HG03439 (cell line): ENCODE measurements around the gene MARCHF10.
"Not testable (repeated sequence)": the region's sequence is repeated elsewhere in the genome, so short reads cannot be mapped to it uniquely, and the experiment has no call there.

Experiments
- ATAC-seq: cut with Tn5 transposase; IDR thresholded peaks from one replicate; pipeline ENCODE4 v1.9.1; 2021; ENCODE audit warnings: mild to moderate bottlenecking, moderate library complexity; ENCODE audit not compliant: unreplicated experiment

The MARCHF10 gene

DNA sequence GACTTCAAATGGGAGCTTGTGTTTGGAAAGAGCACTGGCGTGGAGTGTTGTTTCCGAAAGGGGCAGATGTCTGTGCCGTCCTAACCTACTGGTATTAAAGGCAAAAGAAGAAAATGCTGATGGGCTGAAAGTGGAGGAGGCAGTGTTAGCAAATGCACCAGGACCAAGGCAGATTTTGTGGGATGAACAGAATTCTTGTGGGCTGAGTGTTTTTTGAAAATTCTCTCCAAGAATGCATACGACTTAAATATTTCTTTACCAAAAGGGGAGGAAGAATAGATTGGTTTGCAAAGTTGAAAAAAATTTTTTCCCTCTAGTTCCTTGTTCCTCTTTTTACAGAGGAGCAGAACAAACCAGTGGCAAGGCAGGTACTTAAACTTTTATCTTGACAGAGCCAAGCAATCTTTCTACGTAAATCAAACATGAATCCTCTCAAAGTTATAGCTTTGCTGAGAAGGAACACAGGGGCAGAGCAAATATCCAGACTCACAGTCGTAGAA lies 16.8 kb downstream of the MARCHF10 start:
- no peak for ATAC-seq

DNA sequence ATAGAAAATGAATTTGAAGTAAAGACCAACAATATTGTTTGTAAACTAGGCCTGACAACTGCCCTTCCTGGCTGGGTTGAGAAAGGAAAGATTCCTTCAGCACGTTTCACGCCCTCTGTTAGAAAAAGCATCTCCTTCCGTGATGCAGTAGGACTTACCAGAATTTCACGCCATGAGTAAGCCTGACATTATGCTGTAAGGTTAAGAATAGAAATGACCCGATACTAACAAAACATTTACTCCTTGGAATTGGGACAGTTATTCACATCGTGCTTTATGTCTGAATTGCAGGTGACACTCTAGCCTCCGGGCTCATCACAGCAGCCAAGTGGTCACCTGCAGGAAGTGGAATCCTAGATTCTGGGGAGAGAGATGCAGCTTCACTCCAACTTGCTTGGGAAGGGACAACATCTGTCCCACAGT lies 17.5 kb downstream of the MARCHF10 start:
- no peak for ATAC-seq

DNA sequence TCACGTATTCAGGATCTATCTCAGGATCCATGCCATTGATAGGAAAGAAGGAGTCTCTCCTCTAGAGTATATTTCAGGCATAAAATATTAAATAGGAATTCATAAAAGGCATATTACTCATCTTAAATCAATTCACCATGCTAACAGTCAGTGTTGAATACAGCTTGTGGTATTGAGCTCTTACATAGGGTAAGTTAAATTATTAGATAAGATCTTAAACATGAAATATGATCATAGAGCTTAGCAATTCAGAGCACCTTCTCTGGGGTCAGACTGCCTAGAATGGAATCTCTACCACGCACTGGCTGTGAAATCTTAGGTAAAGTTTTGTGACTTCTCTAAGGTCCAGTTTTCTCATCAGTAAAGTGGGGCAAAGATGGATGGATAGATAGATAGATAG lies 20.7 kb downstream of the MARCHF10 start:
- no peak for ATAC-seq

DNA sequence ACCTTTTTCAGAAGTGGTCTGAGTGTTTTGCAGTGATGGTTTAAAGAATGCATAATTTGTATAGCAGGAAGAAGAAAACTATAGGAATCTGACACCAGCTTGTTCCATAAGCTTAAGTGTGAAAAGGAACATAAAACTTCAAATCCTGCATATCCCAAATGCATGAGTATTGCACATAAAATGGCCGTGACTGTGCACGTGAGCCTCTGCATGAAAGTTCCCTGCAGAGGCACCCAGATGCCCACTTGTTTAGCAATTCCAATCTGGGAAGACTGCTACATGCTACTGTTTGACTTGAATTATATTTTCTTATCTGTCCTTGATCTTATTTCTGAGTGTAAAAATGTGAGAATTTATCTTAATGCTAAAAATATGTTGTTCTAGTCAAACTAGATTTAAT lies 21.5 kb downstream of the MARCHF10 start:
- no peak for ATAC-seq

DNA sequence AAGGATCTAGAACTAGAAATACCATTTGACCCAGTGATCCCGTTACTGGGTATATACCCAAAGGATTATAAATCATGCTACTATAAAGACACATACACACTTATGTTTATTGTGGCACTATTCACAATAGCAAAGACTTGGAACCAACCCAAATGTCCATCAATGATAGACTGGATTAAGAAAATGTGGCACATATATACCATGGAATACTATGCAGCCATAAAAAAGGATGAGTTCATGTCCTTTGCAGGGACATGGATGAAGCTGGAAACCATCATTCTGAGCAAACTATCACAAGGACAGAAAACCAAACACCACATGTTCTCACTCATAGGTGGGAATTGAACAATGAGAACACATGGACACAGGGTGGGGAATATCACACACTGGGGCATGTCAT lies 22.1 kb downstream of the MARCHF10 start:
- ATAC-seq = not testable (repeated sequence)

DNA sequence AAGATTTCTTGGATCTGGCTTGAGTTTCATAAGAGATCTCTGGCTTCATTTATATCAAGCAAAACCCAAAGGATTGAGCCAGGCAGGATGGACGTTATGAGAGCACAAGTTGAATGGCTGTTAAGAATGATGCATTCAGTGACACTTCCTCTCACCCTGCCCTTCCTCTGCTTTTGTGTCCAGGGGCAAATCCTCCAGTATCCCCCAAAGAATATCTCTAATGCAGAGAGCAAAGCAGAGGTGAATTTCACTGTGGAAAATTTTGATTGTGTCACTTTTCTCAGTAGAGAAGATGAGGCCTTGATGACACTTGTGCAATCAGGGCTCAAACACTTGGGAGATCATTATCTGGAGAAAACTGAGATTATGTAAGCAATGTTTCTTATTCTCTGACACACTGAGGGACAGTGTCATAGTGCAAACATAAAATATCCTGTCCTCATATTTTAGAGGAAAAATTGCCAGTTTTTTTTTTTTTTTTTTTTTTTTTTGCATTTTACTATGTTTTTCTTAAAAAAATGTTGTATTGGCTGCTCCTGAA lies 25.3 kb downstream of the MARCHF10 start:
- no peak for ATAC-seq

DNA sequence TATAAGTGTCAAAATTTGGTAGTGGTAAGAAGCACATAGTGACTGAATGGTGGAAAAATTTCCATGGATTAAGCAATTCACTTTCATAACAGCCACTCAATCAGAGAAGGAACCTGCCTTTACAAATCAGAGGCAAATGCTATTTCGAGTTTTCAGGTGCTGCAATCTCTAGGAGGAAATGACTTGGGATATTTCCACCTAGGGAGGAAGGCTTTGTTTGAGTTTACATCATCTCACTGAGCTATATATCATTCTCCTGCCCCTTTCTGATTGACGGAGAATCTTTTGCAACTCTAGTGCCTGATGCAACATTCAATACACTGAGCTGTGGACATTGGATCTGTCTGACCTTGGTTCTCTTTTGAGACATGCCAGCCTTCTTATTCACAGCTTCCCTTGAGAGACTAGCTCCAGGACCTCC lies 26.3 kb downstream of the MARCHF10 start:
- no peak for ATAC-seq

DNA sequence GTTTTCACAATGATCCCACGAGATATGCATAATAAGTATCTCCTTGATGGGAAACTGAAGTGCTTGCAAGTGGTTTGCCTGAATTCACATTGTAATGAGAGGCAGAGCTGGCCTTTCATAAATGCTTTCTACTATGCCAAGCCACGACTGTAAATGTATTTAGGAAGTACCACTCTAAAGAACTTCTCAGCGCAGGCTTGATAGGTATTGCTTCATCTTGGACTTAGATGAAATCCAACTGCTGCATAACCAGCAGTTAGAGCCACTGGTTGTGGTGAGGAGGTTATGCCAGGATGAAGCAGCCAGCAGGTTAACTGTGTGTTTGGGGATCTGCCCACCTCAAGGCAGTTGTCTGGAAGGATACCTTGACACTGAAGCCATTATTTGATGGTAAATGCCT lies 26.8 kb downstream of the MARCHF10 start:
- ATAC-seq = no peak

DNA sequence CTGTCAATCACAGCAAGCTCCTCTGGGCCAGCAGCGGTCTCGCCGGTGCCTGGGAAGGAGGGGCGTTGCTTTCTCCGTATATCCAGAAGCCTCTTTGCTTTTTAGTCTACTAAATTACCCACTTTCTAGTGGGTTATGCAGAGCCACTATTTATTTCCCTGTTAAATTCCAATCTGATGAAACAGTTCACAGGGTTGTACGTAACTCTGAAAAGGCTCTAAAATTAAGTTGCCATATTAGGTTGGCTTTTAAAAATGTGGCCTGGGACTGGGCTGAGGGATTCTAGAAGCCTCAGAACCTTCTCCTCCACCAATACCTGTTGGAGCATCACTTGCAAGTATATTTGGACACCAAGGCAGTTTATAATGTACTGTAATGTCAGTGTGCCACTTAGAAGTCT lies 27.2 kb downstream of the MARCHF10 start:
- ATAC-seq = no peak

DNA sequence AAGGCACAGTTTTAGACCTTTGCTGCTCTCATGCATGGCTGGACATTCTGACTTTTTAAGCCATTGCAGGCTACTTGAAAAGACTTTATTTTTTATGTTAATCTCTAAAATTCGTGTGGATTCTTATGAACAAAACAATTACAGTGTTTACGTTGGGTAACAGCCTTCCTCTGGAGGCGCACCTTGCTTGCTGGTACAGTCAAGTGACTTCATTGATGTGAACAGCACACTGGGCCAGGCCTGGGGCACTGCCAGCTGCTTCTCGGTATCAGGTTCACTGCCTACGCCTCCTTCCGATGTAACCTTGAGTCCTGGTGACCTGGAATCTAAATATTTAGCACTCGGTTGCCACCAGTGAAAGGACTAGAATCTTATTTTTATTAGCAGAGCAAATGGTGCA lies 27.8 kb downstream of the MARCHF10 start:
- ATAC-seq = no peak

DNA sequence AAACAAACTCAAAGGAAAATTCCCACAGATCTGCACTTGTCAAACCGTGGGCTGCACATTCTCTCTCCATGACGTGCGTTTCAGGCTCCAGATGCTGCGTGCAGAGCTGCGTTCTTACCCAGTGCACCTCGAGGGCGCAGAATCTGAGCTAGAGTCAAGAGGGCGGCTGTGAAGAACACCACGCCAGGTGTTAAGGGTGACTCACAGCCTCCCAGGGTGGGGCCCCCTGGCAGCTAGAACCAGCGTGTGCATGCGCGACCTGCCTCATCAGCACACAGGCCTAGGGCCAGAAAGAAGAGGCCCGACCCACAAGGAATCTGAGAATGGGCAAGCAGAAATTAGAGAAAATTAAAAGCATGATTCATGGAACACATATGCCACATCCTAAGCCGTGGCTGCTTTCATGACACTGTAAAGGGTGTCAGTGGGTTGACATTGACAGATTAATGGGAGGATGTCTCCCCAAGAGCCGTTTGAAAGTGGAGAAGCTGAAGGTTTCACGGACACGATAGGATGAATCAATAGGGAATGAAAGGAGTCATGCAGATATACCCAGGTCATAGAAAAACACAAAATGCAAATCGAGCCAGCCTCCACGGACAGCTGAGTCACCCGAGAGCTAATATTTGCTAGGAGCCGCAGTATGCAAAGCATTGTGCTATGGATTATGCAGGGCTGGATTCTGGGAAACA lies 29.0 kb downstream of the MARCHF10 start:
- no peak for ATAC-seq

DNA sequence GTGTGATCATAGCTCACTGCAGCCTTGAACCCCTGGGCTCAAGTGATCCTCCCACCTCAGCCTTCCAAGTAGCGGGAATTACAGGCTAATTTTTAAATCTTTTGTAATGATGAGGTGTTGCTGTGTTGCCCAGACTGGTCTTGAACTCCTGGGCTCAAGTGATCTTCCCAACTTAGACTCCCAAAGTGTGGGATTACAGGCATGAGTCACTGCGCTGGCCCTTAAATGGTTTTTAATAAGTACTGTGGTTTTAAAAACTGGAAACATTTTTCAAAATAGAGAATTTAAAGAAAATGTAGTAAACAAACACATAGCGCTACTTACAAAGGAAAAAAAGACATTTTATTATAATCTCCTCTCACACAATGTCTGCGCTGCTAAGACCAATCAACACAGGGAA lies 32.2 kb downstream of the MARCHF10 start:
- ATAC-seq = no peak

DNA sequence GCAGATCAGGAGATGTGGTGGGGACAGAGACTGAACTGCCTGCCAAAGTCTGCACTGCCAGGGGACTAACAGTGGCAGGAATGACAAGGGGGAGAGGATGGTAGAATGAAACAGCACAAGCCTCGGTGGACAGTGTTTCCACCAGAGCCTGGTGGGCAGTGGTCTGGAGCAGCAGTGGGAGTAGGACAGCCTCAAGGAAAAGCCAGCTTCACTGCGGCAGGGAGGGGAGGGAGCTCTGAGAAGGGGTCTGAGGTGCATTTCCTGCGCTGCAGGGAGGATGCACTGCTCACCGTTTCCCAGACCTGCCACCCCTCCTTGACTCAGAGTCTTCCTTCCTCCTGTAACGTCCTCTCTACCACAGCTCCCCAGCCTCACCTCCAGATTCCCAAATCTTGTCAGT lies 33.8 kb downstream of the MARCHF10 start:
- no peak for ATAC-seq

DNA sequence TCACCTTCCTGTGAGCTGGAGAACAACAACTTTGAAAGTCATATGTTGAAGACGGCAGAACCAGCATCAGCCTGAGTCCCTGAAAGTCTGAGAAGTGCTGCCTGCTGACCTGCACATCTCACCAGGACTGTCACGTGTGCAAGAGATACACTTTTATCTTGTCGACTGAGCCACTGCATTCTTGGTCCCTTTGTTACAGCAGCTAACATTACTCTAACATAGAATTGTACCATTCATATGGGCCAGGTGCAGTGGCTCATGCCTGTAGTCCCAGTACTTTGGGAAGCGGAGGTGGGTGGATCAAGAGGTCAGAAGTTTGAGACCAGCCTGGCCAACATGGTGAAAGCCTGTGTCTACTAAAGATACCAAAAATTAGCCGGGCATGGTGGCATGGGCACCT lies 40.1 kb downstream of the MARCHF10 start:
- no peak for ATAC-seq

DNA sequence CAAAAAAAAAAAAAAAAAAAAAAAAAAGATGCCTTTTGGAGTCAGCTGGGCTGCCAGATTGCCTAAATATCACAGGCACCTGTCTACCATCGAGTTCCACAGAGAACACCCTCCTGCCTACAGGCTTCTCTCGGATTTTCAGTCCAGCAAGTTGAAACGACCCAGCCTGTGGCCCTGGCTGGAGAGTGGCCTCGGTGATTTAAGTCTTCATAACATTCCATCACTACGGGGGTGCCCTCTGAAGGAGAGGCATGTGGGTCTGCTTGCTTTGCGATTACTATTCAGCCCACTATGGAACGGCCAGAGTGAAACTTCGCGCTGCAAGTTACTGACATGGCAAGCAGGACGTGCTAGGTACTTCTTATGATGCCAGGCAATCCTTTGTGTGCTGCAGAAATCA lies 42.8 kb downstream of the MARCHF10 start:
- no peak for ATAC-seq

DNA sequence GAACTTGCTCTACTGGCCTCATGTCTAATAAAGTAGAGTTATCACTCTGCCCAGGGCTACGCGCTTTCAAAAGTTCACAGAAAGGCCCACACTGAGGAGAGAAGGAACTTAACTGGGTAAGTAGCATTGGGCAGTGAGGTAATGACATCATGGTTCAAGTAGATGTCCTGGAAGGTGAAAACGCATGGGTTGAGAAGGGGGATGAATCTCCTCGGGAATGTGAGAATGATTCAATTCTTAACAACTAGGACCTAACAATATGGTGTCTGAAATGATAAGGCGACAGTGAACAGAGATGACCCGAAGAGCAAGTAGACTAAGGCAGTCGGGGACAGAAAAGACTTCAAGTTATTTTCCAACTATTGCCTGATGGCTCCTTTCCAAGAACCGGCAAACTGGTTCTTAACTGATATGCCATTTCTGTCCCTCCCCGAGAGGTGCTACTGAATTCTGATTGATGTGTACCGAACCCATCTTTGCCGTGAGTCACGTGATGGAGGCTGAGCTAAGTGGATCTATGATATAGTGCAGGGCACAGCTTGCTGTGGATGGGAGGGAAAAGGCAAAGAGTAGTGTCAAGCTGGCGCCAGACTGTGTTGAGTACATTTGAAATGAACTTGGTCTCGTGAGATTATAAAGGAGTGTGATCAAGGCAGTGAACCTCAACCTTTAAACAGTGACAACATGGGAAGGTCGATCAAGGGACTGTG lies 44.1 kb downstream of the MARCHF10 start:
- no peak for ATAC-seq

DNA sequence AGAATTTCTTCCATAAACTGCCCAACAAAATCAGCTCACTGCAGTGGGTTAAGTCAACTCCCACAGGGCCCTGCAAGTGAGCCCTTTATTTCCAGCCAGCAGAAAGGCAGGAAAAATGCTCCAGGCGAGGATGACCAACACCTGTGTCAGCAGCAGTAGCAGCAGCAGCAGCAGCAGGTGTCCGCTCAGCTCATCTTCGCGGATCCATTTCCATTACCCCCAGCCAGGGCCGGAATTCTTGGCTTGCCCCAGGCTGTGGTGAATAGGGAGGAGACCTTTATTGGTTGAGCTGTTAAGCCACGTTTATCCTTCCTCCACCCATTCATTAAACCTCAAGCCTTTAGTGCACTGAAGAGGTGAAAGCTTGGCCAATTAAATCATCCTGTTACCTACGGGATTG lies 46.2 kb downstream of the MARCHF10 start:
- ATAC-seq = no peak

DNA sequence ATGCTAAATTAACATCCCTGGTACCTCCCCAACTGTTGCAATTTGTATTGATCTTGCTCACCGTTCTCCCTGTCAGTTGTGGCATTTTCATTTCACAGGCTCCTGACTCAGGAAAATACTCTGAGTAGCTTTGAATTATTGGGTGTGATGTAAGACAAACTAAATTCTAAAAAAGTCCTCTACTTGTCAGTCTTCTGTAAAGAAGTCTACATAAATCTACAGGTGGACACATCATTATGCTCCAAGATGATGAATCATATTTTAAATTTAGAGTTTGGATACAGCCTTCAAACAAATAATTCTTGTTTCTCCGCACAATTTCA lies 47.2 kb downstream of the MARCHF10 start:
- no peak for ATAC-seq

DNA sequence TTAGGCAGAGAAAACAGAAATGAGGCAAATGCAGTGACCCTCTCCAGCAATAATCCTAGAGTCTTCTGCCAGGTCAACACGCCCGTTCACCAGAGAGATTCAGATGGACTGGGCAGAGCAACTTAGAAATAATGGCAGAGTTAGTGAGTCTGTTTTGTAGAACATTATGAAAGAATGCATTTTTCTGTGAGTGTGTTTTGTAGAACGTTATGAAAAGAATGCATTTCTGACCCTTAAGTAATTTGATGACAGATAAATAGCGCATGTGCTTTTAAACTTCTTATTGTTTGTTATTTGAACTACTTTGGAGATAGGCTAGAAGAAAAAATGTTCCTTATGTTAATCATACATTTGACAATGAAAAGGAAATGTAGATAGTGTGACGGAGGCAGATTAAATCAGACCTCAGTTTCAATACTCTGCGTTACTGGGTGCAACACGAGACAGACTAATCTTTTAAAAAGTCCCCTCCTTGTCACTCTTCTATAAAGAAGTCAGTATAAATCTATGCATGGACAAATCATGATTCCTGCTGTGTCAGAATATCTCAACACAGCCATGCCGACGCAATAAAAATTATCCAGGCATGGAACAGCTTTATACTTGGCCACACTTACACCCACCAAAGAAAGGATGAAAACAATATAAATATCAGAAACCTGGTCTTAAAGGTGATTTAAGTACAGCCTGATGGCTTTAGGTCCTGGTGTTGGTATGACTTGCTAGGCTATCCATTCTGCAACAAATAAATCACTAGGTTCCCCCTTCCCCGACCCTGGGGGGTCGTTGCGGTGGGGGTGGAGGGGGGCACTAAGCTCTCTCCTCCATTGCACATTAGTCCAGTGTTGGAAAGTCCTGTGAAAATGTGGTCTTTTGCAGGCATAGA lies 47.8 kb downstream of the MARCHF10 start:
- no peak for ATAC-seq

DNA sequence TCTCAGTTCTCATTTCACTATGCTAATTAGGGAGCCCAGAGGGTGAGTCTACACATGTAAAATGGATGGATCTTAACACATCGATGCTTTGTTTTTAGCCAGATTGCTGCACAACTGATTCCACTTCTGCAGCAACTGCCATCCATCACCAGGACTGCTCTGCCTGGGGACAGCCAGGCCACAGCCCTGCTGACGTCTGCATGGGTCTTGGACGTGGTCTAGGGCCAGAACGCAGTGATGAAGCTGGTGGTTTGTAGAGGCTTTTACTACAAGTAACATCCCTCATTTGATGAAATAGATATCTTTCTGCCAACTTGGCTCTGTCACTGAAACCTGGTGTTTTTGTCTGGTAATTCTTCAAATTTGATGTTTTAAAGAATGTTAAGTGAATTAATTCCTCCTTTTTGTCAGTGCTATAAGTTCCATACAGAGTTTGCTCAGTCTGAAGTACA lies 50.6 kb downstream of the MARCHF10 start:
- ATAC-seq = no peak

DNA sequence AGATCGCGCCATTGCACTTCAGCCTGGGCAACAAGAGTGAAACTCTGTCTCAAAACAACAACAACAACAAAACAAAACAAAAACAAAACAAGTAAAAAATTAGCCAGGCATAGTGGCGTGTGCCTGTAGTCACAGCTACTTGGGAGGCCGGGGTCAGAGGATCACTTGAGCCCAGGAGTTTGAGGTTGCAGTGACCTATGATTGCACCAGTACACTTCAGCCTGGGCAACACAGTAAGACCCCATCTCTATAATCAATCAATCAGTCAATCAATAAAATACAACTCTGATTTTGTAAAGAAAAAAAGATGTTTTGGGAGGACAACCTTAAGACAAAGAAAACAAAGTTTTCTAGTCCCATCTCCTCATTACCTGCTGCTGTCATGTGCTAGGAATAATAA lies 51.9 kb downstream of the MARCHF10 start:
- ATAC-seq = no peak
